ENCODE results near the gene CACNA1I. TPM values are rescaled to one million over a fixed set of nuclear protein-coding genes. Genes with fewer than 3 reads are reported as not detected.
A peak's percentile ranks its signal among the peaks of the same experiment; 100 is the strongest.

CACNA1I gene
- total and polyA plus RNA-seq, 2 of the 8 experiments (the other 6 are each of a cell fraction or from before 2014, with no cell fraction given), result 0.77 to 1.2 TPM

- no peak for TF ChIP-seq SAP30 (IDR thresholded peaks at IDR 0.05; ENCODE audit: insufficient read depth, insufficient replicate concordance, low read length)
- no peak for TF ChIP-seq HDAC2 (IDR thresholded peaks at IDR 0.05; ENCODE audit: borderline replicate concordance in 1 of 2, low read depth in 2 of 2, low read length in 2 of 2)
- no peak for TF ChIP-seq SP4 (IDR thresholded peaks at IDR 0.05; ENCODE audit: low read length)
- TF ChIP-seq NRF1 (IDR thresholded peaks at IDR 0.05; ENCODE audit: low read depth, low read length), result no peak
- 0 out of 3 replicates have a peak, but pooled peaks of 1 of the 2 experiments have one; percentile 26 for TF ChIP-seq EP300 (IDR thresholded peaks at IDR 0.05; ENCODE audit: borderline replicate concordance in 1 of 2, low read depth in 2 of 2, low read length in 2 of 2)
- peak; percentile 39; the same call in 1 of the 2 replicates for TF ChIP-seq POLR2AphosphoS5 (IDR thresholded peaks at IDR 0.05; ENCODE audit: low read depth, low read length)
- TF ChIP-seq CHD1 (IDR thresholded peaks at IDR 0.05; ENCODE audit: low read depth, low read length), result no peak
- no peak for TF ChIP-seq CBX8 (IDR thresholded peaks at IDR 0.05; ENCODE audit: borderline replicate concordance, low read depth, low read length)
- no peak for TF ChIP-seq SIRT6 (IDR thresholded peaks at IDR 0.05; ENCODE audit: low read length)
- no peak for TF ChIP-seq RBBP5 (IDR thresholded peaks at IDR 0.05; ENCODE audit: borderline replicate concordance, low read depth, low read length)
- no peak for TF ChIP-seq PHF8 (conservative IDR thresholded peaks at IDR 0.05; ENCODE audit: low read depth, low read length)
- TF ChIP-seq CHD2 (IDR thresholded peaks at IDR 0.05; ENCODE audit: low read length), result no peak
- no peak for TF ChIP-seq SRF (IDR thresholded peaks at IDR 0.05; ENCODE audit: low read depth, low read length)
- no peak for TF ChIP-seq BCL11A (IDR thresholded peaks at IDR 0.05; ENCODE audit: low read depth in 2 of 2, low read length in 2 of 2)
- no peak for TF ChIP-seq JUND (IDR thresholded peaks at IDR 0.05; ENCODE audit: low read length)
- no peak for TF ChIP-seq KDM4A (IDR thresholded peaks at IDR 0.05; ENCODE audit: low read depth, low read length, severe bottlenecking)
Observed at GRCh38 chr22:39530692-39531331, 39.7 kb upstream of the CACNA1I start (continued).
